HEK293 (cell line): ENCODE data around the gene CLCN1.

Source experiments
- EGR2 ChIP-seq: fragments of 450-650 bp; formaldehyde crosslinking; IDR thresholded peaks from 2 replicates; pipeline ENCODE4 v1.5.1; 2016; ENCODE audit warnings: low read depth, missing biosample characterization, missing genetic modification characterization
- GLIS1 ChIP-seq: fragments of 450-650 bp; formaldehyde crosslinking; IDR thresholded peaks from 2 replicates; pipeline ENCODE4 v1.5.1; 2016; ENCODE audit warnings: missing biosample characterization, missing genetic modification characterization
- KLF16 ChIP-seq: fragments of 450-650 bp; formaldehyde crosslinking; IDR thresholded peaks from 2 replicates; pipeline ENCODE4 v1.5.1; 2017; ENCODE audit warnings: missing biosample characterization, missing genetic modification characterization
- KLF8 ChIP-seq: fragments of 450-650 bp; formaldehyde crosslinking; IDR thresholded peaks from 2 replicates; pipeline ENCODE4 v1.5.1; 2016; ENCODE audit warnings: missing biosample characterization, missing genetic modification characterization
- OVOL3 ChIP-seq: fragments of 450-650 bp; formaldehyde crosslinking; IDR thresholded peaks from 2 replicates; pipeline ENCODE4 v1.5.1; 2016; ENCODE audit warnings: missing biosample characterization, missing genetic modification characterization
- PATZ1 ChIP-seq: fragments of 450-650 bp; formaldehyde crosslinking; IDR thresholded peaks from 2 replicates; pipeline ENCODE4 v1.5.1; 2016; ENCODE audit warnings: missing biosample characterization, missing genetic modification characterization
- PBX3 ChIP-seq: sonication (generic); formaldehyde crosslinking; IDR thresholded peaks from 2 replicates; pipeline ENCODE4 v1.8.1; 2022; ENCODE audit warnings: mild to moderate bottlenecking, moderate library complexity, missing genetic modification reagents
- PRDM2 ChIP-seq: fragments of 450-650 bp; formaldehyde crosslinking; IDR thresholded peaks from 2 replicates; pipeline ENCODE4 v1.5.1; 2016; ENCODE audit warnings: missing biosample characterization, missing genetic modification characterization, borderline replicate concordance
- SP7 ChIP-seq: fragments of 450-650 bp; formaldehyde crosslinking; IDR thresholded peaks from 2 replicates; pipeline ENCODE4 v1.5.1; 2016; ENCODE audit warnings: missing biosample characterization, missing genetic modification characterization
- TCF7L2 ChIP-seq: IDR thresholded peaks from 2 replicates; pipeline ENCODE4 v1.6.1; 2011; ENCODE audit warnings: low read depth, mild to moderate bottlenecking, inconsistent platforms, low read length, moderate library complexity, borderline replicate concordance
- ZBTB21 ChIP-seq: fragments of 450-650 bp; formaldehyde crosslinking; IDR thresholded peaks from 2 replicates; pipeline ENCODE4 v1.5.1; 2017; ENCODE audit warnings: missing biosample characterization, missing genetic modification characterization
- ZNF112 ChIP-seq: fragments of 450-650 bp; formaldehyde crosslinking; IDR thresholded peaks from 2 replicates; pipeline ENCODE4 v1.5.0; 2017; ENCODE audit warnings: missing biosample characterization, missing genetic modification characterization
- ZNF114 ChIP-seq: fragments of 450-650 bp; formaldehyde crosslinking; IDR thresholded peaks from 2 replicates; pipeline ENCODE4 v1.5.0; 2017; ENCODE audit warnings: missing biosample characterization, missing genetic modification characterization
- ZNF26 ChIP-seq: fragments of 450-650 bp; formaldehyde crosslinking; IDR thresholded peaks from 2 replicates; pipeline ENCODE4 v1.5.1; 2016; ENCODE audit warnings: missing biosample characterization, missing genetic modification characterization
- ZNF335 ChIP-seq: fragments of 450-650 bp; formaldehyde crosslinking; conservative IDR thresholded peaks from 2 replicates; pipeline ENCODE4 v1.5.1; 2016; ENCODE audit warnings: missing biosample characterization, missing genetic modification characterization
- ZNF366 ChIP-seq: fragments of 450-650 bp; formaldehyde crosslinking; conservative IDR thresholded peaks from 2 replicates; pipeline ENCODE4 v1.5.1; 2016; ENCODE audit warnings: missing biosample characterization, missing genetic modification characterization
- ZNF37A ChIP-seq: fragments of 450-650 bp; IDR thresholded peaks from 2 replicates; pipeline ENCODE4 v1.5.1; 2018; ENCODE audit warnings: missing biosample characterization, missing genetic modification characterization
- ZNF423 ChIP-seq: fragments of 450-650 bp; formaldehyde crosslinking; IDR thresholded peaks from 2 replicates; pipeline ENCODE4 v1.5.1; 2016; ENCODE audit warnings: missing biosample characterization, missing genetic modification characterization
- ZNF501 ChIP-seq: fragments of 450-650 bp; formaldehyde crosslinking; IDR thresholded peaks from 2 replicates; pipeline ENCODE4 v1.5.1; 2016; ENCODE audit warnings: missing biosample characterization, missing genetic modification characterization
- ZNF548 ChIP-seq: fragments of 450-650 bp; formaldehyde crosslinking; IDR thresholded peaks from 2 replicates; pipeline ENCODE4 v1.5.1; 2016; ENCODE audit warnings: missing biosample characterization, missing genetic modification characterization
- ZNF558 ChIP-seq: fragments of 450-650 bp; formaldehyde crosslinking; IDR thresholded peaks from 2 replicates; pipeline ENCODE4 v1.5.1; 2016; ENCODE audit warnings: missing biosample characterization, missing genetic modification characterization
- ZNF791 ChIP-seq: fragments of 450-650 bp; formaldehyde crosslinking; IDR thresholded peaks from 2 replicates; pipeline ENCODE4 v1.5.1; 2016; ENCODE audit warnings: missing biosample characterization, missing genetic modification characterization
- ZNF792 ChIP-seq: fragments of 450-650 bp; formaldehyde crosslinking; IDR thresholded peaks from 2 replicates; pipeline ENCODE4 v1.5.1; 2016; ENCODE audit warnings: missing biosample characterization, missing genetic modification characterization
- ZNF830 ChIP-seq: fragments of 450-650 bp; IDR thresholded peaks from 2 replicates; pipeline ENCODE4 v1.5.0; 2018; ENCODE audit warnings: missing biosample characterization, missing genetic modification characterization, low read depth, mild to moderate bottlenecking, moderate library complexity
- ZNF837 ChIP-seq: fragments of 450-650 bp; formaldehyde crosslinking; IDR thresholded peaks from 2 replicates; pipeline ENCODE4 v1.5.1; 2016; ENCODE audit warnings: missing biosample characterization, missing genetic modification characterization
- ZNF843 ChIP-seq: fragments of 450-650 bp; formaldehyde crosslinking; IDR thresholded peaks from 2 replicates; pipeline ENCODE4 v1.5.1; 2016; ENCODE audit warnings: missing biosample characterization, missing genetic modification characterization
- ZSCAN4 ChIP-seq: fragments of 450-650 bp; formaldehyde crosslinking; IDR thresholded peaks from 2 replicates; pipeline ENCODE4 v1.5.1; 2017; ENCODE audit warnings: missing biosample characterization, missing genetic modification characterization
- ZXDB ChIP-seq: fragments of 450-650 bp; formaldehyde crosslinking; IDR thresholded peaks from 2 replicates; pipeline ENCODE4 v1.5.1; 2016; ENCODE audit warnings: missing biosample characterization, missing genetic modification characterization

CLCN1 gene

GRCh38 chr7:143380646-143381426 is 64.9 kb downstream of the CLCN1 start, which contains the start of gene ZYX (continued):
- TF ChIP-seq PRDM2 (tag by site-specific recombination) = no peak
- peak; percentile 79; the same call in 1 of the 2 replicates for TF ChIP-seq EGR2
- TF ChIP-seq ZNF114 (tag by site-specific recombination) = no peak
- no peak for TF ChIP-seq ZNF548
- TF ChIP-seq ZNF843 (tag by site-specific recombination) = 0 out of 2 replicates have a peak, but pooled peaks have one; percentile 21
- TF ChIP-seq ZXDB (tag by site-specific recombination) = peak; percentile 76; the same call in 1 of the 2 replicates
- no peak for TF ChIP-seq ZNF837 (tag by site-specific recombination)
- peak; percentile 93 for TF ChIP-seq PATZ1 (tag by site-specific recombination)
- TF ChIP-seq OVOL3 (tag by site-specific recombination) = peak; percentile 25; the same call in 1 of the 2 replicates
- no peak for TF ChIP-seq ZNF112 (tag by site-specific recombination)
- TF ChIP-seq ZNF558 = no peak
- TF ChIP-seq ZNF423 (tag by site-specific recombination) = peak; percentile 41; the same call in 1 of the 2 replicates
- no peak for TF ChIP-seq TCF7L2
- TF ChIP-seq ZNF26 = no peak
- TF ChIP-seq ZNF335 (tag by site-specific recombination) = peak; percentile 78
- TF ChIP-seq KLF16 (tag by site-specific recombination) = peak; percentile 67
- TF ChIP-seq ZSCAN4 (tag by site-specific recombination) = no peak
- no peak for TF ChIP-seq ZNF366 (tag by site-specific recombination)
- TF ChIP-seq ZBTB21 (tag by site-specific recombination) = peak; percentile 47; the same call in 1 of the 2 replicates
- 0 out of 2 replicates have a peak, but pooled peaks have one; percentile 27 for TF ChIP-seq PBX3
- TF ChIP-seq ZNF791 (tag by site-specific recombination) = 0 out of 2 replicates have a peak, but pooled peaks have one; percentile 33
- no peak for TF ChIP-seq ZNF830
- no peak for TF ChIP-seq ZNF37A (tag by site-specific recombination)
- peak; percentile 81 for TF ChIP-seq GLIS1 (tag by site-specific recombination)
- TF ChIP-seq SP7 (tag by site-specific recombination) = peak; percentile 76
- TF ChIP-seq KLF8 (tag by site-specific recombination) = peak; percentile 87
- no peak for TF ChIP-seq ZNF792 (tag by site-specific recombination)
- TF ChIP-seq ZNF501 (tag by site-specific recombination) = peak; percentile 73; the same call in 1 of the 2 replicates
